Memory B cell (primary cell): ENCODE data around the gene CBARP.

ENCODE experiments used
- ATAC-seq: fragments of 150-1000 bp; cut with Tn5 transposase; 2 replicates; pipeline ENCODE4 v1.10.0; 2021; ENCODE audit warnings: low read depth, mild to moderate bottlenecking, moderate library complexity
- DNase-seq, 2 donors: peaks; one replicate each; pipeline ENCODE4 v3.0.0; 2022; ENCODE audit warnings: low spot score in 2 of 2
- H3K27ac Mint-ChIP-seq: one replicate; pipeline ENCODE4 v1.8.0; 2022; ENCODE audit warnings: mild to moderate bottlenecking, moderate library complexity, mixed read lengths
- H3K27me3 Mint-ChIP-seq: one replicate; pipeline ENCODE4 v1.8.0; 2022; ENCODE audit warnings: mixed read lengths
- H3K36me3 Mint-ChIP-seq: one replicate; pipeline ENCODE4 v1.8.0; 2022; ENCODE audit warnings: mild to moderate bottlenecking, mixed read lengths
- H3K4me1 Mint-ChIP-seq: one replicate; pipeline ENCODE4 v1.8.0; 2022; ENCODE audit warnings: mixed read lengths
- H3K4me3 Mint-ChIP-seq: one replicate; pipeline ENCODE4 v1.8.0; 2022; ENCODE audit warnings: mild to moderate bottlenecking, moderate library complexity, mixed read lengths
- H3K9me3 Mint-ChIP-seq: one replicate; pipeline ENCODE4 v1.8.0; 2022; ENCODE audit warnings: mixed read lengths

CBARP gene

DNA sequence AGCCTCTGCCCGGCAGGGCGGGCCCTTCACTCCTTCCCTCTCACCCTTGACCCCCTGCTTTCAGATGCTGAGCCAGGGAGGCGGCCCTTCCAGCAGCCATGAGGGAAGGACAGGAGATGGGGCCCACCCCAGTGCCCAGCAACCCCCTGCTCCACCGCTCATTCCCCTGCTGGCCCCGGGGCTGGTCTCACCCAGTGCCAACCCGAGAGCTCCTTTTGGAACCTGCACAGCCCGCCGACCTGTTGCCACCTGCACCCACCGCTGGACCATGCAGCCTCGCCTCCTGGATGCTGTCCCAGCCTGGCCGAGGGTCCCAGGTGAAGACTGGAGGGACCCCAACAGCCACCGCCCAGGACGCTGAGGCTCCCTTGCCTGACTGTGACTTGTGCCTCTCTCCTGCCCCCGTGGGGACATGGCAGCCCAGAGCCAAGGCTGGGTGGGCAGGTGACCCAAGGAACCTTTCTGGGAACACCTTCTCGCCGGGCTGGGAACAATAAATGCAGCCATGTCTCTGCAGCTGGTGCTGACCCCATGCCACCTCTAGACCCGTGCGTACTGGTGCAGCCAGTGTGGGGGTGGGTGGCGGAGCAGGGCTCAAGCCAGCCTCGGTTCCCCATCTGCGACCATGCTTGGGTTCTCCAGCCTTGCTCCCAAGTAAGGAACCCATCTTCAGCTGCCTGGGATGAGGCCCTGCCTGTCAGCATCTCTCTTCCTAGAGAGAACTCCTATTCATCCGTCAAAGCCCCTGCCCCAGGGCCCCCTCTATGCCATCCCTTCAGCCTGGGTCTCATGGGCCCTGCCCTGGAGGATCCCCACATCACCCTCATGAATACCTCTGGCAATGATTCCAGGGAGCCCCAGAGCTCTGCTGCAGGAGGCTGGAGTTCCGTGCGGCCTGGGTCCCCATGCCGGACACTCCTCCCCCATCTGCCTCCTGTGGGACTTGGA, 41.2 kb upstream of the CBARP start:
- H3K27ac Mint-ChIP-seq = no peak overlapping the region
- H3K4me1 Mint-ChIP-seq = peaks cover 15% of the 10 kb centered on the region
- peaks cover 6% of the 10 kb centered on the region for H3K27me3 Mint-ChIP-seq
- peaks cover 14% of the 10 kb centered on the region for H3K36me3 Mint-ChIP-seq
- ATAC-seq (no peak), DNase-seq (no peak)
- H3K4me3 Mint-ChIP-seq = no peak overlapping the region
- no peaks in the 10 kb centered on the region for H3K9me3 Mint-ChIP-seq

DNA sequence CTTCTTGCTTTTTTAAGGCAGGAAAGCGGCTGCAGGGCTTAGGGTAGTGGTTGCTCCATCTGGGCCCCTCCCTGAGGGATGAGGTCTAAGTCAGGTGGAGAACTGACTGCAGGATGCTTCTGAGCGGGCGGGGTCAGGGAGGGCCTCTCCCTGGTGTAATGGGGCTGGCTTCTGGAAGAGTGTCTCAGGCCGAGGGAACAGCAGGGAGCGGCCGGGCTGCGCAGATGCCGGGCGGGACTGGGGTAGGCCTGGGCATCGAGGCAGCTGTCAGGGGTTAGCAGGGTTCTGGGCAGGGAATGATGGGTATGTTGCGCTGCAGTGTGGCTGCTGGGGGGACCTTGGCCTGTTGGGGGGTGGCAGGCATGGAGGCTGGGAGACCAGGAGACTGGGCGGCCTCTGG, 40.3 kb upstream of the CBARP start:
- peaks cover 16% of the 10 kb centered on the region for H3K4me1 Mint-ChIP-seq

DNA sequence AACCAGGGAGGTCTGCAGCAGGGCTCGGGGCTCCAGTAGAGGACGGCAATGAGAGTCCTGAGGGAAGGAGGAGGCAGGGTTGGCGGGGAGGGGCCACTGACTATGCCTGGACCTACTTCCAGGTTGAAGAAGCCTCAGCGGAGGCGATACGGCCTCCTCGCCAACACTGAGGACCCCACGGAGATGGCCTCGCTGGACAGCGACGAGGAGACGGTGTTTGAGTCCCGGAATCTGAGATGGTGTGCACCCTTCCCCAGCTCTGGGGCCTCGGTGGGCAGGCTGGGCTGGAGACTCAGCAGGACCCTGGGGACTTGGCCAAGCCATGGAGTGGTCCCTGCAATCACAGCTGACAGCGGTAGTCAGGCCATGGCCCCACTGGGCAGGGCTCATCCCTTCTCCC, 39.3 kb upstream of the CBARP start:
- DNase-seq = no peak
- Mint-ChIP-seq H3K27ac (peak overlapping the region; percentile 91), H3K27me3 (peaks cover 4% of the 10 kb centered on the region), H3K4me1 (peaks cover 21% of the 10 kb centered on the region), H3K4me3 (peak overlapping the region; percentile 92), H3K9me3 (no peaks in the 10 kb centered on the region), H3K36me3 (peaks cover 24% of the 10 kb centered on the region)
- no peak for ATAC-seq

More for the DNA sequence above, 40.3 kb upstream of the CBARP start:
- H3K4me3 Mint-ChIP-seq = no peak overlapping the region
- no peak for ATAC-seq
- H3K27me3 Mint-ChIP-seq = peaks cover 6% of the 10 kb centered on the region
- H3K27ac Mint-ChIP-seq = no peak overlapping the region
- H3K9me3 Mint-ChIP-seq = no peaks in the 10 kb centered on the region
- H3K36me3 Mint-ChIP-seq = peaks cover 21% of the 10 kb centered on the region
- no peak for DNase-seq

DNA sequence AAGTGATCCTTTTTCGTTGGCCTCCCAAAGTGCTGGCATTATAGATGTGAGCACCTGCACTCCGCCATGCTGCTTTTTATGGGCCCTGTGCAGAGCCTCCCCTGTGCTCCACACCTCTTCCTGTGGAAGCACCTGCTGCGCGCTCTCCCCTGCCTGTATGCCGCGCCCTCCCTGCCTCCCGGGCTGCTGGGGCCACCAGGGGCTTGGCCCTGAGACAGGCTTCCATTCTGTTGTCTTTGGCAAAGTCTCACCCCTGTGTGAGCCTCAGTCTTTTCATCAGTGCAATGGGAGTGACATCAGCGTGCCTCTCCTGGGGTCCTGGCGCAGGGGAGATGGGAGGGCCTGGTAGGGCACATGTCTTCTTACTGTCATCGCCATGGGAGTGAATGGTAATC, 38.8 kb upstream of the CBARP start:
- DNase-seq (no peak), ATAC-seq (no peak)
- Mint-ChIP-seq H3K36me3 (peaks cover 27% of the 10 kb centered on the region), H3K9me3 (no peaks in the 10 kb centered on the region), H3K4me3 (peak overlapping the region; percentile 92), H3K4me1 (peaks cover 22% of the 10 kb centered on the region), H3K27ac (peak overlapping the region; percentile 91), H3K27me3 (peaks cover 2% of the 10 kb centered on the region)

DNA sequence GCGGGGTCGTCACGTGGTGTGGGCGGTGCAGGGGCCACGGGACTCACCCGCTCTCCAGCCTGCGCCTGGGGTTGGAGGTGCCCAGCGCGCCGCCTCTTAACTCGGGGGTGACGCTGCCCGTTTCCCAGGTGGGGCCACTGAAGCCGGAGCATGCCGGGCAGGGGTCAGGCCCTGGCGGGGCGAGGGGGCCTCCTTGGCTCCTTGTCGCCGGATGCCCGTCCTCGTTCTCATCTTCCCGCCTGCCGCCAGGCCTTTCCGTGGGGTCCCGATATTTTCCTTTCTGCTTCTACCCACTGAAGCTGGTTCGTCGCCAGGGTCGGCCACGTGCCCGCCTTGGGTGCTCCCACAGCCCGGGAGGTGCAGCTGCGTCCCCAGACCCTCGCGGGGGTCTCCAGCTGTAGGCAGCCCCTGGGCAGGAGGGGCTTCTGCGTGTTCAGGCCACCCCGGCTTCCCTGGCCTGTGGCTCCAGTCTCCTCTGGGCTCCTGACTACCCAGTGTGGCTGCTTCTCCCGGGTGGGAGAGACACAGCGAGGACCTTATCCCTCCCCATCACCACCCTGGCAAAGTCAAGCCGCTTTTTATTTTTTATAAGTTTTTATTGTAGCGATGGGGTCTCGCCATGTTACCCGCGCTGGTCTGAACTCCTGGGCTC, 38.3 kb upstream of the CBARP start:
- Mint-ChIP-seq H3K9me3 (no peaks in the 10 kb centered on the region), H3K4me1 (peaks cover 27% of the 10 kb centered on the region), H3K4me3 (peak overlapping the region; percentile 92), H3K36me3 (peaks cover 30% of the 10 kb centered on the region), H3K27ac (peak overlapping the region; percentile 91), H3K27me3 (no peaks in the 10 kb centered on the region)
- DNase-seq (no peak), ATAC-seq (no peak)

DNA sequence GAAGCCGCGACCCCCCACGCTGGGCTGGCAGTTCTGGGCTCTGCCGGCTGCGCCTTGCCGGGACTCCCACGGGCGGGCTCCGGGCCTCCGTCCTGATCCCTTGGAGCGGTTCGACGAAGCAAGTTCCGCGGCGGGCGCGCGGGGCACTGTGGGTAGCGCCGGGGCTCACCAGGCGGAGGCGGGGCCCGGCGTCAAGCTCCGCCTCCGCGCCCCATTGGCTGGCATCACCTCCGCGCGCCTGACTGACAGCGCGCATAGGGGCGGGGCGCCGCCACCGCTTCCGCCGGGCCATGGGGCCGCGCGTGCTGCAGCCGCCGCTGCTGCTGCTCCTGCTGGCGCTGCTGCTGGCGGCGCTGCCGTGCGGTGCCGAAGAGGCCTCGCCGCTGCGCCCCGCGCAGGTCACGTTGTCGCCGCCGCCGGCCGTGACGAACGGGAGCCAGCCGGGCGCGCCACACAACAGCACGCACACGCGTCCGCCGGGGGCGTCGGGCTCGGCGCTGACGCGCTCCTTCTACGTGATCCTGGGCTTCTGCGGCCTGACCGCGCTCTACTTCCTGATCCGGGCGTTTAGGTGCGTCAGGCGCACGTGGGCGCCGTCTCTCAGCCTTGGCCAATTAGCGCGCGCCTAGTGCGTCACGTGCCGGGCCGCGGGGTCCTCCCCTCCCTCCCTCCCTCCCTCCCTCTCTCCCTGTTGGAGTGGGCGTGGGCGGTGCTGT, 37.6 kb upstream of the CBARP start, which contains the start of gene FAM174C:
Gene FAM174C, plus strand, starts transcription at position 271 of the 716 bp plus-strand sequence. Its CDS starts 20 bp downstream, at position 291.
- H3K9me3 Mint-ChIP-seq = no peaks in the 10 kb centered on the region
- ATAC-seq (peak; percentile 81), DNase-seq (peak; percentile 87 to 88)
- H3K27ac Mint-ChIP-seq = peak within 1 kb of the TSS; percentile 91
- peaks cover 36% of the 10 kb centered on the region for H3K36me3 Mint-ChIP-seq
- peak within 1 kb of the TSS; percentile 92 for H3K4me3 Mint-ChIP-seq
- no peaks in the 10 kb centered on the region for H3K27me3 Mint-ChIP-seq
- H3K4me1 Mint-ChIP-seq = peaks cover 33% of the 10 kb centered on the region

DNA sequence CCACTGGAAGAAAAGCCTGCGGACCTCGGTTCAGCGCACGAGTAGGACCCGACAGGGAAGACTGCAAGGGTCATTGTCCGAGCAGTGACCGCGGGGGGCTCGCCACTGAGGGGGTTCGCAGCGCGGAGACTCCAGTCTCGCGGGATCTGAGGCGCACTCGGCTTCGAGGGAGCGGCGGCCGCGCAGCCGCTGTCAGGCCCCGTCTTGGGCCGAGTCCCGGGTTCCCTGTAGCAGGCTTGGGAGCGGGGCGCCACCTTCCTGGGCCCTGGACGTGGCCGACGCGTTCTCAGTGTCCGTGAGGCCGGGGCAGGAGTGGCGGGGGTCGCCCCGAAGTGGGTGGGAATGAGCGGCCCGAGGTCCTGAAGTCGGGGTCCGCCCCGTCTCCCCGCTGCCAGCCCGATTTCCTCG, 37.1 kb upstream of the CBARP start:
- H3K9me3 Mint-ChIP-seq = no peaks in the 10 kb centered on the region
- ATAC-seq (no peak), DNase-seq (no peak)
- H3K27me3 Mint-ChIP-seq = no peaks in the 10 kb centered on the region
- peak overlapping the region; percentile 75 for H3K4me3 Mint-ChIP-seq
- peaks cover 36% of the 10 kb centered on the region for H3K36me3 Mint-ChIP-seq
- peaks cover 34% of the 10 kb centered on the region for H3K4me1 Mint-ChIP-seq
- H3K27ac Mint-ChIP-seq = peak overlapping the region; percentile 91

DNA sequence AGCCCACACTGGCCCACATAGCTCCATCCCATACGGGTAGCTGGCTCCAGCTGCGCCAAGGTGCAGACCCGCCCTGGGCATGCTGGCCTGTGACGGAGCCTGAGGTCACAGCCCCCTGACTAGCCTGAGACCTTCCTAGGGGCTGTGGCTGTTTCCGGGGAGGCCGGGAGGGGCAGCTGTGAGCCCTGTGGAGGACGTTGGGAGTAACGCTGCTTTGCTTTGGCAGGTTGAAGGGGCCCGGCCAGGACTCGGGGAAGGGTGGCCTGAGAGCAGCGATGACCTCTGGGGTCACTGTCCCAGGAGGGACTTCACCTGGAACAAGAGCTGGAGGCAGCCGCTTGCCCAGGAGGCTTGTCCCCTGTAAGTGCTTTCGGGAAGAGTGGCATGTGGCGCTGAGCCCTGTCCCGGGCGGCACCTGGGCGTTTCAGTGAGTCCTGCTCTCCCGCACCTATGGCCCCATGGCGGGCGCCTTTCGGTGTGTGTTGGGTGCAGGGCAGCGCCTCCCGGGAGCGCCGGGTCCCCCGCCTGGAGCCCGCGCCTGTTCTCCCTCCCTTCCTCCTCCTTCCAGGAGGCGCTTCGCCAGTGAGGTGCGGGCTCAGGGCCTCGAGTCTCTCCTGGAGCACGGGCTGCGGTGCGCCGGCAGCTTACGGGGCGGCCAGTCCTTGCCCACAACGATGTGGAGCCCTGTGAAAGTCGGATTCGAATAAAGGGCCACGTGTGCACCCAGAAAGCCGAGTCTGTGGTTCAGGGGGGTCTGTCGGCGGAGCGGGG, 36.5 kb upstream of the CBARP start:
- Mint-ChIP-seq H3K9me3 (no peaks in the 10 kb centered on the region), H3K4me1 (peaks cover 31% of the 10 kb centered on the region), H3K36me3 (peaks cover 33% of the 10 kb centered on the region), H3K27me3 (no peaks in the 10 kb centered on the region), H3K27ac (peak overlapping the region; percentile 28), H3K4me3 (peak overlapping the region; percentile 29)
- ATAC-seq (no peak), DNase-seq (no peak)

DNA sequence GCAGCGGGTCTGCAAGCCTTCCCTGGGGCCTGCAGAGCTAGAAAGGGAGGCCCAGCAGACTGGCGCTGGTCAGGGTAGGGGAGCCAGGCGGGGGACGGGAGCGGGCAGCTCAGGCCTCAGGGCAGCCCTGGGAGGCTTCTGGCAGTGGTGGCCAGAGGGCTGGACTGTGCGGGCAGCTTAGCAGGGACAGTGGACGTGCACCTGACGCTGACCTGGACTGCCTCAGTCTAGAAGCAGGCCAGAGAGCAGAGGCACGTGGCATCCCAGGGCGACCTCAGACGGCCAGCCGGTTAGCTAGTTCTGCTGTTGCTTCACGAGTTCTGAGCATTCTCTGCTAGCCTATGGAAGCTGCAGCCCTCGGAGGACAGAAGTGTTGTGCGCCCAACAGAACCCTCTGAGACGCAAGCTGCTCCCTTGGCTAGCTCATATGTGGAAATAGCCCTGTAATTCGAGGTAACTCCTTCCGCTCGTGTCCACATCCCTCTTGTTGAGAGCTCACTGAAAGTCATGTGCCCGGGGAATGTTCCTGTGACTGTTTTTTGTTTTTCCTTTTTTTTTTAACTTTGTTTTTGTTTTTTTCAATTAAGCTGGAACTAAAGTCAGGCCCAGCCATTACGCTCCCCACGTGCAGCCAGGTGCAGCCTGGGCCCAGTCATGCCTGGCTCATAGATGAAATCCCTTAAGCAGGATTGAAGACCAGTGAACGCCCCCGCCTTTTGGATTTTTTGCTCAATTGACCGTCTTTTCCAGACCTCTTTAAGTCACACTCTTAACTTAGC, 35.6 kb upstream of the CBARP start:
- H3K27ac Mint-ChIP-seq = peak overlapping the region; percentile 53
- no peaks in the 10 kb centered on the region for H3K27me3 Mint-ChIP-seq
- H3K4me3 Mint-ChIP-seq = peak overlapping the region; percentile 14
- no peak for DNase-seq
- peaks cover 38% of the 10 kb centered on the region for H3K4me1 Mint-ChIP-seq
- no peaks in the 10 kb centered on the region for H3K9me3 Mint-ChIP-seq
- H3K36me3 Mint-ChIP-seq = peaks cover 34% of the 10 kb centered on the region
- no peak for ATAC-seq

DNA sequence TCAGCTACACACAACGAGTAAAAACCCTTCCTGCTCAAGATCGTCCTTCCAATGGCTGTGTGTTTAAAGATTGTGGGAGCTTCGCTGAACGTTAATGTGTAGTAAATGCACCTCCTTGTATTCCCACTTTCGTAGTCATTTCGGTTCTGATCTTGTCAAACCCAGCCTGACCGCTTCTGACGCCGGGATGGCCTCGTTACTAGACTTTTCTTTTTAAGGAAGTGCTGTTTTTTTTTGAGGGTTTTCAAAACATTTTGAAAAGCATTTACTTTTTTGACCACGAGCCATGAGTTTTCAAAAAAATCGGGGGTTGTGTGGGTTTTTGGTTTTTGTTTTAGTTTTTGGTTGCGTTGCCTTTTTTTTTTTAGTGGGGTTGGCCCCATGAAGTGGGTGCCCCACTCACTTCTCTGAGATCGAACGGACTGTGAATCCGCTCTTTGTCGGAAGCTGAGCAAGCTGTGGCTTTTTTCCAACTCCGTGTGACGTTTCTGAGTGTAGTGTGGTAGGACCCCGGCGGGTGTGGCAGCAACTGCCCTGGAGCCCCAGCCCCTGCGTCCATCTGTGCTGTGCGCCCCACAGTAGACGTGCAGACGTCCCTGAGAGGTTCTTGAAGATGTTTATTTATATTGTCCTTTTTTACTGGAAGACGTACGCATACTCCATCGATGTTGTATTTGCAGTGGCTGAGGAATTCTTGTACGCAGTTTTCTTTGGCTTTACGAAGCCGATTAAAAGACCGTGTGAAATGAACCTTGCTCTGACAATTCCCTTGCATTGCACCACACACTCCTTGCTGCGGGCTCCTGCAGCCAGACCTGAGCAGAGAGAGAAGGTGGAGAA, 34.8 kb upstream of the CBARP start:
- ATAC-seq = no peak
- H3K36me3 Mint-ChIP-seq = peaks cover 34% of the 10 kb centered on the region

DNA sequence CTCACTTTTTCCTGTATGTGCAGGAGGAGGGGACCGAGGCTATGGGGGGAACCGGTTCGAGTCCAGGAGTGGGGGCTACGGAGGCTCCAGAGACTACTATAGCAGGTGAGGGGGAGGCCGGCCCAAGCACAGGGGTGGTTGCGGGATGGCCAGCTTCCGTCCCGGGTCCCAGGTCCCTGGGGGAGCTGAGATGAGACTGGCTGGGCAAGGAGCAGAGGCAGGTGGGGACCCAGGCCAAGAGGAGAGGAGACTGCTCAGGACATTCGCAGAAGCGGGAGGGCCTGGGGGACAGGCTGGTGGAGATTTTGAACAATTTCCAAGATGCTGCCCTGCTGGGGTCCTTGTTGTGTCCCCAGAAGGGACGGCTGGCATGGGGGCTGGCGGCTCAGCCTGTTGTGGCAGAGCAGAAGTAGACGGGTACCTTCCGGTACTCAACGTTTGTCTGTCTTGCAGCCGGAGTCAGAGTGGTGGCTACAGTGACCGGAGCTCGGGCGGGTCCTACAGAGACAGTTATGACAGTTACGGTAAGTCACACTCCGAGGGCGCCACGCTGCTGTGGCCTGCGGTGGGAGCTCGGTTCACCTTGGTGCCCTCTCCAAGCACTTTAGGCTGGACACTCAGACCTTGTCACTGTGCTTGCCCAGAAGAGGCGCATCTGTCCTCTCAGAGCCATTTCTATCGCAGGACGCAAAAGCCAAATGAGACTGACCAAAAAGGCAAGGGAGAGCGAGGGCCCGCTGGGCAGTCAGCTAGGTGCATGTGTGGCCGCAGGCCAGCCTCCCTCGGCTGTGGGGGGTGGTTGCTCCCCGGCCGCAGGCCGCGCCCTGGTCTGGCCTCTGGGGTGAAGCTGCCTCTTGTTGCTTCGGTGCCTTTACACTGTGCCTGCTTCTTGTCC, 34.0 kb upstream of the CBARP start:
- Mint-ChIP-seq H3K27me3 (no peaks in the 10 kb centered on the region), H3K27ac (peak overlapping the region; percentile 90), H3K4me3 (peak overlapping the region; percentile 85), H3K9me3 (no peaks in the 10 kb centered on the region), H3K4me1 (peaks cover 46% of the 10 kb centered on the region), H3K36me3 (peaks cover 33% of the 10 kb centered on the region)
- no peak for DNase-seq
- no peak for ATAC-seq

More for the DNA sequence above, 34.8 kb upstream of the CBARP start:
- Mint-ChIP-seq H3K27ac (peak overlapping the region; percentile 53), H3K4me1 (peaks cover 43% of the 10 kb centered on the region), H3K9me3 (no peaks in the 10 kb centered on the region), H3K27me3 (no peaks in the 10 kb centered on the region), H3K4me3 (peak overlapping the region; percentile 32)
- DNase-seq = no peak
